Stomach (tissue), 4 donors: ENCODE data around the gene MCHR2.

Experiments
- POLR2A ChIP-seq, 4 donors: fragments of 450-650 bp; IDR thresholded peaks; one replicate each; pipeline ENCODE4 v1.6.1; 2016; ENCODE audit warnings: antibody characterized with exemption in 4 of 4, control low read depth in 2 of 4, mild to moderate bottlenecking in 1 of 4, moderate library complexity in 1 of 4
- POLR2AphosphoS5 ChIP-seq, 3 donors: sonication (generic); formaldehyde crosslinking; IDR thresholded peaks; one replicate each; pipeline ENCODE4 v1.6.1; 2016; ENCODE audit warnings: antibody characterized with exemption in 3 of 3
- TF ChIP-seq, protein P1 (sequence below), 7 experiments: fragments of 450-650 bp in 4 of 7; fragments of 200-600 bp in 3 of 7; sonication (generic) in 3 of 7; IDR thresholded peaks; one replicate each; pipeline ENCODE4 v1.5.1; 2016 to 2019; ENCODE audit warnings: antibody characterized with exemption in 7 of 7, control low read depth in 2 of 7, mild to moderate bottlenecking in 1 of 7

DNA sequence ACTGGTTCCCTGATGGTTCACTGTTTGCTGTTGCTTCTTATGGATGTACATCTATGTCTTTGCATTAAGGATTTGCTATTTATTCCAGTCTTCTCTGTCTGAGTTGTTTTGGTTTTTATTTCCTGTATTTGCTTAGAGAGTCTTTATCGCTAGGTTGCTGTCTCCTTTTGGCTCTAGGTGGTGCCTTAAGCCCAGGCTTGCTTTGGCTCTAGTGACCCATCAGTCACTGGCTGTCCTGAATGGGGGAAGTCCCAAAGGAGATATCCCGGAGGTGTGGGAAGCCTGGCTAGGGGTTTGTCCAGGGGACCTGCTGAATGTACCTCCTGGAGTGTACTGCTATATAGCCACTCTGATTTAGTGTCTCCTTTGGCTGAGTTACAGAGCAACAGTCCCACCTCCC is 53.4 kb downstream of the MCHR2 start:
- TF ChIP-seq, protein P1, sequence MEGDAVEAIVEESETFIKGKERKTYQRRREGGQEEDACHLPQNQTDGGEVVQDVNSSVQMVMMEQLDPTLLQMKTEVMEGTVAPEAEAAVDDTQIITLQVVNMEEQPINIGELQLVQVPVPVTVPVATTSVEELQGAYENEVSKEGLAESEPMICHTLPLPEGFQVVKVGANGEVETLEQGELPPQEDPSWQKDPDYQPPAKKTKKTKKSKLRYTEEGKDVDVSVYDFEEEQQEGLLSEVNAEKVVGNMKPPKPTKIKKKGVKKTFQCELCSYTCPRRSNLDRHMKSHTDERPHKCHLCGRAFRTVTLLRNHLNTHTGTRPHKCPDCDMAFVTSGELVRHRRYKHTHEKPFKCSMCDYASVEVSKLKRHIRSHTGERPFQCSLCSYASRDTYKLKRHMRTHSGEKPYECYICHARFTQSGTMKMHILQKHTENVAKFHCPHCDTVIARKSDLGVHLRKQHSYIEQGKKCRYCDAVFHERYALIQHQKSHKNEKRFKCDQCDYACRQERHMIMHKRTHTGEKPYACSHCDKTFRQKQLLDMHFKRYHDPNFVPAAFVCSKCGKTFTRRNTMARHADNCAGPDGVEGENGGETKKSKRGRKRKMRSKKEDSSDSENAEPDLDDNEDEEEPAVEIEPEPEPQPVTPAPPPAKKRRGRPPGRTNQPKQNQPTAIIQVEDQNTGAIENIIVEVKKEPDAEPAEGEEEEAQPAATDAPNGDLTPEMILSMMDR (IDR thresholded peaks at IDR 0.05) = no peak
- TF ChIP-seq POLR2A (IDR thresholded peaks at IDR 0.05) (no peak), POLR2AphosphoS5 (IDR thresholded peaks at IDR 0.05) (no peak)
